HepG2 (cell line): ENCODE measurements around the gene C12orf56. TPM values are rescaled to one million over a fixed set of nuclear protein-coding genes. Genes with fewer than 3 reads are reported as not detected.

Source experiments
- ATAC-seq: fragments of 200-7000 bp; cut with Tn5 transposase; 3 replicates; pipeline ENCODE4 v1.9.1; 2020; ENCODE audit warnings: mild to moderate bottlenecking, moderate library complexity
- BruUV-seq: library from RNA; stranded (reverse); fragments of 400-500 nt; replicated peaks from 2 replicates; lab custom pipeline; 2021; lab: Mats Ljungman, UMichigan
- CTCF ChIA-PET: fragments of 300-600 bp; formaldehyde crosslinking; extraction: SDS; loops from one replicate; lab custom pipeline; 2021; ENCODE audit warnings: low total read pairs, inconsistent platforms, low intra/inter-chr PET ratio; lab: Yijun Ruan, JAX
- POLR2A ChIA-PET: fragments of 350-600 bp; sonication (Branson Sonifier 250); formaldehyde crosslinking; loops from one replicate; lab custom pipeline; 2020; ENCODE audit warnings: antibody characterized with exemption, inconsistent platforms; lab: Yijun Ruan, JAX
- DNase-seq: peaks from one replicate; pipeline ENCODE4 v3.0.0-alpha.2; 2015; ENCODE audit warnings: low spot score
- FAIRE-seq: peaks from 3 replicates; lab custom pipeline; 2011; peaks lifted over from hg19 to GRCh38; lab: Jason Lieb, UNC
- H2AFZ ChIP-seq: one replicate; pipeline ENCODE4 v1.6.1; 2011; ENCODE audit warnings: low read length, inconsistent platforms
- H3K27ac ChIP-seq: fragments of 300-600 bp; 3 replicates; pipeline ENCODE4 v1.8.0; 2011; ENCODE audit warnings: mixed run types, mild to moderate bottlenecking, mixed read lengths, low read length, inconsistent platforms; ENCODE audit not compliant: insufficient read depth; ENCODE audit errors: extremely low read length
- H3K27me3 ChIP-seq, 2 experiments: fragments of 200-600 bp in 1 of 2; 2 replicates in 1 of 2; 3 replicates in 1 of 2; pipeline versions ENCODE4 v1.6.0 to v1.8.0; 2011; ENCODE audit warnings: low read length in 2 of 2, mild to moderate bottlenecking in 2 of 2, moderate library complexity in 2 of 2, inconsistent platforms in 1 of 2; ENCODE audit not compliant: insufficient read depth in 2 of 2, control insufficient read depth in 1 of 2
- H3K36me3 ChIP-seq, 2 experiments: fragments of 200-600 bp in 1 of 2; replicated peaks in 1 of 2; 2 replicates in 1 of 2; 3 replicates in 1 of 2; pipeline versions ENCODE4 v1.5.1 to v1.8.0; 2011; ENCODE audit warnings: low read length in 2 of 2, inconsistent platforms in 1 of 2; ENCODE audit not compliant: insufficient read depth in 2 of 2, control insufficient read depth in 1 of 2
- H3K4me1 ChIP-seq: 2 replicates; pipeline ENCODE4 v1.5.1; 2012; ENCODE audit warnings: low read length, inconsistent platforms; ENCODE audit not compliant: insufficient read depth
- H3K4me2 ChIP-seq: 2 replicates; pipeline ENCODE4 v1.6.0; 2011; ENCODE audit warnings: low read depth, low read length, inconsistent platforms
- H3K4me3 ChIP-seq, 3 experiments: fragments of 200-600 bp in 1 of 3; sonication (generic), shearing (Covaris generic) in 1 of 3; replicated peaks in 1 of 3; 2 replicates each; pipeline ENCODE4 v1.5.1; 2011 to 2016; ENCODE audit warnings: low read length in 3 of 3, inconsistent platforms in 2 of 3, low read depth in 2 of 3, mild to moderate bottlenecking in 2 of 3, control low read depth in 1 of 3, mixed read lengths in 1 of 3; ENCODE audit not compliant: insufficient read depth in 1 of 3
- H3K79me2 ChIP-seq: one replicate; pipeline ENCODE4 v1.6.1; 2011; ENCODE audit warnings: low read length, inconsistent platforms; ENCODE audit not compliant: insufficient read depth
- H3K9ac ChIP-seq: 2 replicates; pipeline ENCODE4 v1.6.0; 2011; ENCODE audit warnings: mild to moderate bottlenecking, low read depth, low read length, inconsistent platforms; ENCODE audit not compliant: insufficient read depth
- H3K9me3 ChIP-seq: 2 replicates; pipeline ENCODE4 v1.5.1; 2012; ENCODE audit warnings: mild to moderate bottlenecking, low read length
- H4K20me1 ChIP-seq: 2 replicates; pipeline ENCODE4 v1.6.0; 2011; ENCODE audit warnings: inconsistent platforms, mild to moderate bottlenecking, low read length, moderate library complexity; ENCODE audit not compliant: insufficient read depth
- FOXA3 ChIP-seq: IDR thresholded peaks from 2 replicates; pipeline ENCODE4 v1.6.1; 2016; ENCODE audit warnings: missing genetic modification reagents, missing compliant biosample characterization
- FOXP1 ChIP-seq, 2 experiments: fragments of 450-650 bp in 1 of 2; IDR thresholded peaks; 2 replicates each; pipeline ENCODE4 v1.6.1; 2017 to 2018; ENCODE audit warnings: antibody characterized with exemption in 1 of 2
- IKZF4 ChIP-seq: sonication (generic); formaldehyde crosslinking; IDR thresholded peaks from 2 replicates; pipeline ENCODE4 v1.5.1; 2020; ENCODE audit warnings: borderline replicate concordance, mild to moderate bottlenecking, low read depth, missing genetic modification reagents; ENCODE audit errors: not compliant biosample characterization
- NKX3-1 ChIP-seq: sonication (generic); formaldehyde crosslinking; IDR thresholded peaks from 2 replicates; pipeline ENCODE4 v1.5.0; 2020; ENCODE audit warnings: missing genetic modification reagents
- RORA ChIP-seq: sonication (generic); formaldehyde crosslinking; IDR thresholded peaks from 2 replicates; pipeline ENCODE4 v1.5.0; 2020; ENCODE audit warnings: mild to moderate bottlenecking, missing genetic modification reagents, moderate library complexity
- SOX5 ChIP-seq: IDR thresholded peaks from 2 replicates; pipeline ENCODE4 v1.6.1; 2016; ENCODE audit warnings: borderline replicate concordance
- TCF7L2 ChIP-seq: IDR thresholded peaks from 2 replicates; pipeline ENCODE4 v1.6.1; 2011; ENCODE audit warnings: mild to moderate bottlenecking, low read depth, low read length, moderate library complexity
- ZKSCAN1 ChIP-seq: fragments of 150-350 bp; IDR thresholded peaks from 2 replicates; pipeline ENCODE4 v1.6.1; 2014; ENCODE audit warnings: low read length
- ZNF766 ChIP-seq: sonication (generic); formaldehyde crosslinking; IDR thresholded peaks from 2 replicates; pipeline ENCODE4 v1.5.0; 2020; ENCODE audit warnings: missing genetic modification reagents, borderline replicate concordance
- WGBS: methylation state at CpG from one replicate; pipeline ENCODE4 v1.1.6; 2017; ENCODE audit warnings: low lambda C conversion rate; 5-methylcytosine and 5-hydroxymethylcytosine counted together
- in situ Hi-C: cut with HindIII; loops from 2 replicates; pipeline ENCODE4 v1.10.0; 2017; ENCODE audit warnings: low pct_unique_long_range_greater_than_20kb; ENCODE audit not compliant: extremely low pct_ligation_motif_present
- intact Hi-C: fragments of 100-400 bp; cut with micrococcal nuclease; formaldehyde crosslinking; loops from one replicate; pipeline ENCODE4 v1.10.0; 2022; ENCODE audit not compliant: unreplicated experiment
- polyA plus RNA-seq, 8 experiments: library from polyadenylated mRNA; depleted of rRNA in 3 of 8; stranded (reverse) in 7 of 8; unstranded in 1 of 8; fragments of >200 nt; fragmentation: Illumina TruSeq in 4 of 8; extraction: Trizol in 4 of 8; gene quantifications; 2 replicates each; pipeline versions ENCODE4 v1.2.1 to v1.2.3, GENCODE V29; 2011 to 2016; ENCODE audit warnings: low read depth in 4 of 8, missing spikeins in 1 of 8, mixed read lengths in 1 of 8; ENCODE audit not compliant: insufficient read depth in 1 of 8
- total RNA-seq, 5 experiments: library from RNA; depleted of rRNA; stranded (reverse); fragments of >200 nt; fragmentation: Illumina TruSeq; extraction: Trizol; gene quantifications; 2 replicates each; pipeline ENCODE4 v1.2.3, GENCODE V29; 2016; ENCODE audit warnings: low read depth in 1 of 5
- TF ChIP-seq, protein P1 (sequence below): sonication (generic); formaldehyde crosslinking; IDR thresholded peaks from 2 replicates; pipeline ENCODE4 v1.4.0; 2020; ENCODE audit warnings: mild to moderate bottlenecking, missing genetic modification reagents
- TF ChIP-seq, protein P2 (sequence below): sonication (generic); formaldehyde crosslinking; IDR thresholded peaks from 2 replicates; pipeline ENCODE4 v1.8.0; 2022; ENCODE audit warnings: missing genetic modification reagents, mild to moderate bottlenecking, borderline replicate concordance
- TF ChIP-seq, protein P3 (sequence below): sonication (generic); IDR thresholded peaks from 2 replicates; pipeline ENCODE4 v1.6.1; 2016; ENCODE audit warnings: low read depth, borderline replicate concordance
- TF ChIP-seq, protein P4 (sequence below): IDR thresholded peaks from 2 replicates; pipeline ENCODE4 v1.4.0; 2020; ENCODE audit warnings: mild to moderate bottlenecking, missing genetic modification reagents

Gene C12orf56
- total and polyA plus RNA-seq, 2 of the 13 experiments (the other 11 are each of a cell fraction or from before 2014, with no cell fraction given): 0.07 TPM; not detected in 1

DNA sequence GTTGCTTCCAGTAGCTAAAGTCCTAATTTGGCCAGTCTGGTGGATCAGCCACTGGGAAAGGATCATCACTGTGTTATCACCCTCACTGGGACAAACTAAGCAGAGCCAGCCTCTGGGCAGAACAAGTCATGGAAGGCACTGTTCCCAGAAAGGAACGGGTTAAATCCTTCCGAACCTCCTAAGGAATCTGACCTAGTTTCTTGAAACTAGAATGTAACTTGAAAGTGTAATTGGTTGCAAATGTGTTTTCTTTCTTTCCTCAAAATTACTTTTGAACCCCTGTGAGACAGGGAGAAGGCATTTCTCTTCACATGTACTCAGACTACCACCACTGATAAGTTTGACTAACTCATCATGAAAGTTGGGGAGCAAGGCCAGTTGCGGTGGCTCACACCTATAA is 149.8 kb downstream of the C12orf56 start:
- Histone ChIP-seq H4K20me1 (no peaks in the 10 kb centered on the region), H3K9ac (no peak overlapping the region), H3K4me2 (no peak overlapping the region), H3K9me3 (no peaks in the 10 kb centered on the region), H3K27me3 (peaks cover 0 to 3% of the 10 kb centered on the region in 2 experiments; a peak in 1 of 5 replicates), H3K4me1 (peaks cover 15% of the 10 kb centered on the region), H3K79me2 (no peaks in the 10 kb centered on the region), H3K36me3 (no peaks in the 10 kb centered on the region), H3K27ac (no peak overlapping the region), H3K4me3 (no peak overlapping the region)
- POLR2A ChIA-PET: no interaction called here
- BruUV-seq: no TSS peak
- 45% methylated on average over 3 of the region's 3 CpGs for whole genome bisulfite sequencing
- FAIRE-seq (no peak), ATAC-seq (peak; percentile 46; the same call in 1 of the 3 replicates)
- CTCF ChIA-PET: no interaction called here
- in situ Hi-C loops: no loop called here
- intact Hi-C loops: no loop called here
- TF ChIP-seq, protein P1, sequence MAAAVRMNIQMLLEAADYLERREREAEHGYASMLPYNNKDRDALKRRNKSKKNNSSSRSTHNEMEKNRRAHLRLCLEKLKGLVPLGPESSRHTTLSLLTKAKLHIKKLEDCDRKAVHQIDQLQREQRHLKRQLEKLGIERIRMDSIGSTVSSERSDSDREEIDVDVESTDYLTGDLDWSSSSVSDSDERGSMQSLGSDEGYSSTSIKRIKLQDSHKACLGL (CRISPR knock-in tag): no peak
- TF ChIP-seq NKX3-1 (no peak), RORA (CRISPR knock-in tag) (no peak), ZKSCAN1 (no peak), ZNF766 (no peak), IKZF4 (CRISPR knock-in tag) (no peak)
- TF ChIP-seq, protein P2, sequence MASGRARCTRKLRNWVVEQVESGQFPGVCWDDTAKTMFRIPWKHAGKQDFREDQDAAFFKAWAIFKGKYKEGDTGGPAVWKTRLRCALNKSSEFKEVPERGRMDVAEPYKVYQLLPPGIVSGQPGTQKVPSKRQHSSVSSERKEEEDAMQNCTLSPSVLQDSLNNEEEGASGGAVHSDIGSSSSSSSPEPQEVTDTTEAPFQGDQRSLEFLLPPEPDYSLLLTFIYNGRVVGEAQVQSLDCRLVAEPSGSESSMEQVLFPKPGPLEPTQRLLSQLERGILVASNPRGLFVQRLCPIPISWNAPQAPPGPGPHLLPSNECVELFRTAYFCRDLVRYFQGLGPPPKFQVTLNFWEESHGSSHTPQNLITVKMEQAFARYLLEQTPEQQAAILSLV (CRISPR knock-in tag): no peak
- TF ChIP-seq, all 625 proteins: peak for 0
- DNase-seq: peak; percentile 30
- H2AFZ ChIP-seq: no peak overlapping the region

DNA sequence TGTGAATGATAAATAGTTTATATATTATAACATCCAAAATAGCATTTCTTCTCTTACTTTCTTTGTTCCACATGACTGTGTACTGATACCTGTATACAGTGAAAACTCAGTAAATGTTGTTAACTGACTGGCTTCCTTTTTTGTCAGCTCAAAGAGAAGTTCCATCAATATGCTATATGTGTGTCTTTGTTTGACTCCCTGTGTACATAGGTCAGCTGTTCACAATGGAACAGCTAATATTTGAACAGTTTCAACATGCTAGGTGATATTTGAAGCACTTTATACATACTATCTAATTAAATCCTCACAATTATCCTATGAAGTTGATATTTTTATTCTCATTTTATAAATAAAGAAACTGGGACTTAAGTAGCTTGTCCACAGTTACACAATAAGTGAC is 153.2 kb downstream of the C12orf56 start:
- no peak for FAIRE-seq
- TF ChIP-seq, protein P3, sequence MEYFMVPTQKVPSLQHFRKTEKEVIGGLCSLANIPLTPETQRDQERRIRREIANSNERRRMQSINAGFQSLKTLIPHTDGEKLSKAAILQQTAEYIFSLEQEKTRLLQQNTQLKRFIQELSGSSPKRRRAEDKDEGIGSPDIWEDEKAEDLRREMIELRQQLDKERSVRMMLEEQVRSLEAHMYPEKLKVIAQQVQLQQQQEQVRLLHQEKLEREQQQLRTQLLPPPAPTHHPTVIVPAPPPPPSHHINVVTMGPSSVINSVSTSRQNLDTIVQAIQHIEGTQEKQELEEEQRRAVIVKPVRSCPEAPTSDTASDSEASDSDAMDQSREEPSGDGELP: peak; percentile 94
- TF ChIP-seq TCF7L2: no peak
- no peak for TF ChIP-seq FOXP1 (IDR thresholded peaks at IDR 0.05)
- TF ChIP-seq FOXP1 (CRISPR knock-in tag; IDR thresholded peaks at IDR 0.05): peak; percentile 49; the same call in 1 of the 2 replicates
- TF ChIP-seq SOX5 (CRISPR knock-in tag): peak; percentile 77
- TF ChIP-seq, protein P4, sequence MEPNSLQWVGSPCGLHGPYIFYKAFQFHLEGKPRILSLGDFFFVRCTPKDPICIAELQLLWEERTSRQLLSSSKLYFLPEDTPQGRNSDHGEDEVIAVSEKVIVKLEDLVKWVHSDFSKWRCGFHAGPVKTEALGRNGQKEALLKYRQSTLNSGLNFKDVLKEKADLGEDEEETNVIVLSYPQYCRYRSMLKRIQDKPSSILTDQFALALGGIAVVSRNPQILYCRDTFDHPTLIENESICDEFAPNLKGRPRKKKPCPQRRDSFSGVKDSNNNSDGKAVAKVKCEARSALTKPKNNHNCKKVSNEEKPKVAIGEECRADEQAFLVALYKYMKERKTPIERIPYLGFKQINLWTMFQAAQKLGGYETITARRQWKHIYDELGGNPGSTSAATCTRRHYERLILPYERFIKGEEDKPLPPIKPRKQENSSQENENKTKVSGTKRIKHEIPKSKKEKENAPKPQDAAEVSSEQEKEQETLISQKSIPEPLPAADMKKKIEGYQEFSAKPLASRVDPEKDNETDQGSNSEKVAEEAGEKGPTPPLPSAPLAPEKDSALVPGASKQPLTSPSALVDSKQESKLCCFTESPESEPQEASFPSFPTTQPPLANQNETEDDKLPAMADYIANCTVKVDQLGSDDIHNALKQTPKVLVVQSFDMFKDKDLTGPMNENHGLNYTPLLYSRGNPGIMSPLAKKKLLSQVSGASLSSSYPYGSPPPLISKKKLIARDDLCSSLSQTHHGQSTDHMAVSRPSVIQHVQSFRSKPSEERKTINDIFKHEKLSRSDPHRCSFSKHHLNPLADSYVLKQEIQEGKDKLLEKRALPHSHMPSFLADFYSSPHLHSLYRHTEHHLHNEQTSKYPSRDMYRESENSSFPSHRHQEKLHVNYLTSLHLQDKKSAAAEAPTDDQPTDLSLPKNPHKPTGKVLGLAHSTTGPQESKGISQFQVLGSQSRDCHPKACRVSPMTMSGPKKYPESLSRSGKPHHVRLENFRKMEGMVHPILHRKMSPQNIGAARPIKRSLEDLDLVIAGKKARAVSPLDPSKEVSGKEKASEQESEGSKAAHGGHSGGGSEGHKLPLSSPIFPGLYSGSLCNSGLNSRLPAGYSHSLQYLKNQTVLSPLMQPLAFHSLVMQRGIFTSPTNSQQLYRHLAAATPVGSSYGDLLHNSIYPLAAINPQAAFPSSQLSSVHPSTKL: peak; percentile 39; the same call in 1 of the 2 replicates
- peak; percentile 68 for TF ChIP-seq FOXA3 (CRISPR knock-in tag)

More for the DNA sequence above, 153.2 kb downstream of the C12orf56 start:
- peaks cover 15% of the 10 kb centered on the region for H3K4me1 ChIP-seq
- in situ Hi-C loops: no loop called here
- BruUV-seq: no TSS peak
- no peak overlapping the region for H2AFZ ChIP-seq
- intact Hi-C loops: loop anchor here (5.0 kb wide), 1 partner anchor 395 kb away; the partner anchor contains the start of gene SRGAP1
- H3K4me3 ChIP-seq: no peak overlapping the region
- ChIA-PET POLR2A (interaction anchor here (1.5 kb wide), 1 partner anchor 15 kb away, joined by 6 read pairs; the partner anchor contains the start of gene KICS2), CTCF (no interaction called here)
- no peak overlapping the region for H3K27ac ChIP-seq
- ATAC-seq (peak; percentile 60), DNase-seq (peak; percentile 19)
- no peaks in the 10 kb centered on the region for H3K36me3 ChIP-seq
- peaks cover 0 to 2% of the 10 kb centered on the region in 2 experiments; a peak in 1 of 5 replicates for H3K27me3 ChIP-seq
- H3K9ac ChIP-seq: no peak overlapping the region
- H4K20me1 ChIP-seq: no peaks in the 10 kb centered on the region
- no peaks in the 10 kb centered on the region for H3K79me2 ChIP-seq
- H3K4me2 ChIP-seq: no peak overlapping the region
- no peaks in the 10 kb centered on the region for H3K9me3 ChIP-seq
